ENCODE measurements around the gene CCNY.
"Not testable (repeated sequence)": the region's sequence is repeated elsewhere in the genome, so short reads cannot be mapped to it uniquely, and the experiment has no call there.

Gene CCNY

GRCh38 chr10:35336084-35336831 lies at the start of gene CCNY:
CCNY (plus strand) TSS chr10:35336509; CDS start chr10:35337054, 545 bp downstream.
- DNase-seq: peak; percentile 75

- DNase-seq: no peak
These were observed 47.1 kb upstream of the CCNY start for GRCh38 chr10:35289198-35289597.

DNA sequence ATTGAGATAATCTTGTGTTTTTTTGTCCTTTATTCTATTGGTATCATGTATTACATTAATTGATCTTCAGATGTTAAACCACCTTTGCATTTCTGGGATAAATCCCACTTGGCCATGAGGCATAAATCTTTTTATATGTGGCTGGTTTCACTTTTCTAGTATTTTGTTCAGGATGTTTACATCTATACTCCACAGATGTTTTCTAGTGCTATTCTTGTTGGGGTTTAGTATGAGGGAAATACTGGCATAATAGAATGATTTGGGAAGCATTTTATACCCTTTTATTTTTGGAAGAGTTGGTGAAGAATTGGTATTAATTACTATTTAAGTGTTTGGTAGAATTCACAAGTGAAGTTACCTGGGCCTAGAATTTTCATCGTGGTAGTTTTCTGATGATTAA lies 41.8 kb upstream of the CCNY start:
- DNase-seq: no peak

DNA sequence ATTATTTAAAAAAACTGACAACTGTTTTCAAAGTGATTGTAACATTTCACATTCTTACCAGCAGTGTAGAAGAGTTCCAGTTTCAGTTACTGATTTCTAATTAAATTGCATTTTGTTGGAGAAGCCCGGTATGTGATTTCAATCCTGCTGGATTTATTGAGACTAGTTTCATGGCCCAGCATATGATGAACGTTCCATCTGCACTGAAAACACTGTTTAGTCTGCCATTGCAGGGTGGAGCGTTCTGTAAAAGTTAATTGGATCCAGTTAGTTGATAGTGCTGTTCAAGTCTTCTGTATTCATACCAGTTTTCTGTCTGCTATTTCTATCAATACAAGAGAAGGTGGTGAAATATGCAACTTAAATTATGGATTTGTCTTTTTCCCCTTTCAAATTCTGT lies 37.3 kb upstream of the CCNY start:
- DNase-seq: no peak

- DNase-seq: peak; percentile 14
These were observed 36.1 kb upstream of the CCNY start for GRCh38 chr10:35300063-35300699.

DNA sequence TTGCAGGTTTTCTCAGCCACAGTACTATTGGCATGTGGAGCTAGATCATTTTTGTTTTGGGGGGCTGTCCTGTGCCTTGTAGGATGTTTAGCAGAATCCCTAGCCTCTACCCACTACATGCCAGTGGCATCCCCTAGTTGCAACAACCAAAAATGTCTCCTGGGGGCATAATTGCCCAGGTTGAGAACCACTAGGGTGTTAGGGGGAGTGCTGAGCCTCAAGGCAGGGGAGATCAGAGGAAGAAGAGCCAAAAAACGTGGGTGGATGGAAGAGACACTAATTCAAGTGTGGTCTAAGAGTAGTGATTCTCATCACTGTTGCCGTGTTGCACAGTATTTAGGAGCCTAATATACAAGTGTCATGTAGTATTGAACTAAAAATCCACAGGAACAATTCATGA lies 31.7 kb upstream of the CCNY start:
- no peak for DNase-seq

DNA sequence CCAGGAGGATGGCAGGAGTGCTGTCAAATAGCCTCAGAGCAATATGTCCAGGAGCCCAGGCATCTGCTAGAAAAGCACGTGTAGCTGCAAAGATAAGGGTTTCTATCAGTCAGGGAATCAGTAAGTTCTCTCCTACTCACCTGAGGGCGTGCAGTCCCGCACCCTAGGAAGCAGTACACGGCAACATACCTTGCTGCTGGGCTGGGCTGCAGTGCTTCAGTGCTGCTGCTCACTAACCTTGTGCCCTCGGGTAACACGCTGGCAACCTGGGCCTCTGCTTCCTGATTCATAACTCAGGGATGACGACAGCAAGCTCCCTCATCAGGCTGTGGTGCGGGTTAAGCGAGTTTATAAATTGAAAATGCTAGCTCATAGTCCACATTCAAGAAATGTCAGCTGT lies 29.5 kb upstream of the CCNY start:
- DNase-seq: no peak

- no peak for DNase-seq
These were observed 29.0 kb upstream of the CCNY start for GRCh38 chr10:35307297-35307696.

- DNase-seq: no peak
These were observed 27.5 kb upstream of the CCNY start for GRCh38 chr10:35308809-35309208.

- DNase-seq: not testable (repeated sequence)
These were observed 22.2 kb upstream of the CCNY start for GRCh38 chr10:35314142-35314541.

DNA sequence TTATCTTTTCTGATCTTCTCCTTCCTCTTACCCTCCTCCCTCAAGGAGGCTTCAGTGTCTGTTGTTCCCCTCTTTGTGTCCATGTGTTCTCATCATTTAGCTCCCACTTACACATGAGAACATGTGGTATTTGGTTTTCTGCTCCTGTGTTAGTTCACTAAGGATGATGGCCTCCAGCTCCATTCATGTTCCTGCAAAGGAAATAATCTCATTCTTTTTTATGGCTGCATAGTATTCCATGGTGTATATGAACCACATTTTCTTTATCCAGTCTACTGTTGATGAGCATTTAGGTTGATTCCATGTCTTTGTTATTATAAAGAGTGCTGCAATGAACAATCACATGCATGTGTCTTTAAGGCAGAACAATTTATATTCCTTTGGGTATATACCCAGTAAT lies 21.1 kb upstream of the CCNY start:
- not testable (repeated sequence) for DNase-seq

- no peak for DNase-seq
These were observed 19.9 kb upstream of the CCNY start for GRCh38 chr10:35316218-35316967.

DNA sequence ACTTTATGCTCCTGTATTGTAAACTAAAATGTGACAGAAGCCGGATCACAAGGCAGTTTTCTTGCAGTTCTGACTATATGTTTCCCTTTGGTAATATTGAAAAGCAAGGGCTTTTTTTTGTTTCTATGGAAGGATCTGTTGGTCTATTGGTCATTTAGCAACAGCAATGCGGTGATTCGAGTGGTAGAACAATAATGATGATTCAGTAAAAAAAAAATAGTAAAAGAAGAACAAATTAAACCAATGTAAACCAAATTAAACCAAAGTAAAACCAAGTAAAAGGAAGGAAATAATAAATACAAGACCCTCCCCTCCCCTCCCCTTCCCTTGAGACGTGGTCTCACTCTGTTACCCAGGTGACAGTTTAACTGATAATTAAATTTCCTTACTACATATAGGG lies 17.8 kb upstream of the CCNY start:
- no peak for DNase-seq

- DNase-seq: no peak
These were observed 16.0 kb upstream of the CCNY start for GRCh38 chr10:35320341-35320740.

DNA sequence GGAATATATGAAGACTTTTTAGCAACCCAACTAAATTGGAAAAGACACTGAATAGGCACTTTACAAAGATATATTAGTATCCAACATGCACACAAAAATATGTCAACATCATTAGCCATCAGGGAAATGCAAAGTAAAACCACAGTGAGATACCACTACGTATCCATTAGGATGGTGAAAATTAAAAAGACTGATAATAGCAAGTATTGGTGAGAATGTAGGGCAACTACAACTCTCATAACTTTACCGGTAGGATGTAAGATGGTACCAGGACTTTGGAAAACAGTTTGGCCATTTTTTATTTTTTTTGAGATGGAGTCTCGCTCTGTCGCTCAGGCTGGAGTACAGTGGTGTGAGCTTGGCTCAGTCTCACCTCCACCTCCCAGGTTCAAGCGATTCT lies 13.7 kb upstream of the CCNY start:
- no peak for DNase-seq

- DNase-seq: no peak
These were observed 12.1 kb upstream of the CCNY start for GRCh38 chr10:35324196-35324595.

DNA sequence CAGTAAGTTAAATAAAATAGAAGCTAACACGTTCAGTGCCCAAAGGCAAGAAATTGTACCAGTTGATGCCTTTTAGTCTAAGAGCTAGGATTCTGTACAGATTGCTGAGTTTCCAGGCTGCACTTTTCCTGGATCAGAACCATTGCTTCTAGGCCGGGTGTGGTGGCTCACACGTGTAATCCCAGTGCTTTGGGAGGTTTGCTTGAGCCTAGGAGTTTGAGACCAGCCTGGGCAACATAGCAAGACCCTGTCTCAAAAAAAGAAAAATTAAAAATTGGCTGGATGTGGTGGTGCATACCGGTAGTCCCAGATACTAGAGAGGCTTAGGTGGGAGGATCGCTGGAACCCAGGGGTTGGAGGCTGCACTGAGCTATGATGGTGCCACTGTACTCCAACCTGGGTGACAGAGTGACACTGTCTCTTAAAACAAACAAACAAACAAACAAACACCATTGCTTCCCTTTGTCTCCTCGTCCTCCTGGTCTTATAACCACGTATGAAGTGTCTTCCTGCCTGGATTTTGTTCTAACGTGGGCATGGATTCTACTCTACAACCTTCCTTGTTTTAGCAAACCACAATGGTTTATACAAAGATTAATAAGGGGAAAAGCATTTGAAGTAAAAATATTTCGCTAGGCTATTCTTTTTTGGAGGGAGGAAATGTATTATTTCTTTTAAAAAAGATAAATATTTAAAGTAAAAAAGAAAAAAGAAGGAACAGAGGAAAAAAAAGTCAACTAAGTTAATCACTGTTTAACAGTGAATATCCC lies 9.7 kb upstream of the CCNY start:
- no peak for DNase-seq

DNA sequence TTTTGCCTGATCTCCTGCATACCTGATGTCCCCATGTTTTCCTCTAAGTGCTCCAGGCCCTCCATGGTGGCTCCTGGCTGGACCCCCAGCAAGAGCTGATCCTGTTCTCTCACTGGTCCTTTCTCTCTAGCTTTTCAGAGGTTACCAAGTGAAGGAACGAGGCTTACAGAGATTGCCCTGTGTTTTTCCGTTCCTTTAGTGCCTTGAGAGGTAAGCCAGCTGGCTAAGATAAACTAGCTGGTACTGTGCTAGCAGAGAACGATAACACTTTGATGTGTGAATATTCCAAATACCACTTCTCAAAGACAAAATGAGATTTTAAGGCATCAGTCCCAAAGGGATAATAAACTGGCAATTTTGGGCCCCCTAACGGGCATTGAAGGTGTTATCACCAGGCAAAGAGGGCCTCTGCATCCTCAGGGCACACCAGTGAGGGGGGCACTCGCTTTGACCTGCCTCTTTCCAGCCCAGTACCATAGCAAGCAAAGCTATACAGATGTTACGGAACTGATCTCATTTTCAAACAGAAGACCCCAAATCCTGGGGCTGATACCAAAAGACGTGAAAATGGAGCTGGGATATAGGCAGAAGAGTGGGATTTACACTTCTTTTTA lies 8.4 kb upstream of the CCNY start:
- no peak for DNase-seq

DNA sequence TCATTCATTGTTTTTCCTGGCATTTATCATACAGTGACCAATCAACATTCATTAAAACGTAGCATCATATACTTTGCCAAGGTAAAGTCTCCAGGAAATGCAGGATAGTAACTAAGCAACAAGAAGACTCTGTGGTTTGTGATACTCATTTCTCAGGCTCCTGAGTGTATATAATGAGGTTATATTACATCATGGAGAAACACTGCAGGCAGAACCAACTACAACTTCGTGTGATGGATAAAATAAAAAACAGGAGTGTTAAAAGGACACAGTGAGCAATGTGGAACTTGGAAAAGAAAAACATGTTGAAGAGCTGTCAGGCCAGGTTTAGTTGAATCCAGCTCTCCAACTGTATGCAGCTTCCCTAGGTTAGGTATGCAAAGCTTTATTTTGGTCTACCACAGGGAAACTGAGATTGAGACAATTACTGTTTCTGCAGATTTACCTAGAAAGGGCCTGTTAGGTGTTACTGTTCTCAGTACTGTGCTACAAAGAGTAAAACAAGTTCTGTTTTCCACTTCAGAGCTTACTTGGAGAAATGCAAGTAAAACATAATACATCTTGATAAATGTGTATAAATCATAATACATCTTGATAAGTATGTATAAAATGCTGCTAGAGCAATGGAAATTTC lies 7.8 kb upstream of the CCNY start:
- DNase-seq: no peak

GRCh38 chr10:35329520-35329919 lies 6.8 kb upstream of the CCNY start:
- no peak for DNase-seq

GRCh38 chr10:35331894-35332640 lies 4.2 kb upstream of the CCNY start:
- no peak for DNase-seq
